ENCODE data around the gene XBP1. TPM values are rescaled to one million over a fixed set of nuclear protein-coding genes. Genes with fewer than 3 reads are reported as not detected.
A peak's percentile ranks its signal among the peaks of the same experiment; 100 is the strongest.
"Not testable (repeated sequence)": the region's sequence is repeated elsewhere in the genome, so short reads cannot be mapped to it uniquely, and the experiment has no call there.

XBP1 gene
- total RNA-seq, 1 donor from 2014 or later: 180 TPM

DNA sequence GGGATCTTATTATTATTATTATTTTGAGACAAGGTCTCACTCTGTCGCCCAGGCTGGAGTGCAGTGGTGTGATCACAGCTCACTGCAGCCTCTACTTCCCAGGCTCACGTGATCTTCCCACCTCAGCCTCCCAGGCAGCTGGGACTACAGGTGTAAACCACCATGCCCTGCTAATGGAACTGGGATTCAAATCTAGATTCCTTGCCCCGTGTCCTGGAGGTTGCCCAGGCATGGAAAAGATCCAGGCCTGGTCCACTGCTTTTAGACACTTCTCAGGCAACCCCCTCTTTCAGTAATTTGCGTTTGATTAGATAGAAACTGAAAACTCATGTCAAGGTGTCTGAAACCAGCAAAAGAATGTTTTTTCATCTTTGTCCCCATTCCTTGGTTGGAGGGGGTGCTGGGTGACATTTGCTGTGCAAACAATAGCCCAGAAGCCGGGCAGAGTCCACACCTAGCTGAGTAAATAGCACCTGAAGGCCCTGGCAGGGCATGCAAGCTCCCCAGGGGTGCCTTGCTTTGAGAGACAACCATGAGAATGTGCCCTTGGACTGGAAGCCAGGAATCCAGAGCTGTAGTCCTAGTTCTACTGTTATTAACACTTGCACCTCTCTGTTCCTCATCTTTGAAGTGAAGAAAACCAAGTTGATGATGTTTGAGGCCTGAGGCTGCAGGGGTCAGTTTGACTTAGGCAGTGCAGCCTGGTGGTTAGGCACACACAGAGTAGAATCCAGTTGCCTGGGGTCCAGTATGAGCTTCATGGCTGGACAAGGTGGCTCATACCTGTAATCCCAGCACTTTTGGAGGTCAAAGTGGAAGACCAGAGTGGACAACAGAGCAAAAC is 19.1 kb upstream of the XBP1 start:
- DNase-seq (ENCODE audit: low spot score): no peak

DNA sequence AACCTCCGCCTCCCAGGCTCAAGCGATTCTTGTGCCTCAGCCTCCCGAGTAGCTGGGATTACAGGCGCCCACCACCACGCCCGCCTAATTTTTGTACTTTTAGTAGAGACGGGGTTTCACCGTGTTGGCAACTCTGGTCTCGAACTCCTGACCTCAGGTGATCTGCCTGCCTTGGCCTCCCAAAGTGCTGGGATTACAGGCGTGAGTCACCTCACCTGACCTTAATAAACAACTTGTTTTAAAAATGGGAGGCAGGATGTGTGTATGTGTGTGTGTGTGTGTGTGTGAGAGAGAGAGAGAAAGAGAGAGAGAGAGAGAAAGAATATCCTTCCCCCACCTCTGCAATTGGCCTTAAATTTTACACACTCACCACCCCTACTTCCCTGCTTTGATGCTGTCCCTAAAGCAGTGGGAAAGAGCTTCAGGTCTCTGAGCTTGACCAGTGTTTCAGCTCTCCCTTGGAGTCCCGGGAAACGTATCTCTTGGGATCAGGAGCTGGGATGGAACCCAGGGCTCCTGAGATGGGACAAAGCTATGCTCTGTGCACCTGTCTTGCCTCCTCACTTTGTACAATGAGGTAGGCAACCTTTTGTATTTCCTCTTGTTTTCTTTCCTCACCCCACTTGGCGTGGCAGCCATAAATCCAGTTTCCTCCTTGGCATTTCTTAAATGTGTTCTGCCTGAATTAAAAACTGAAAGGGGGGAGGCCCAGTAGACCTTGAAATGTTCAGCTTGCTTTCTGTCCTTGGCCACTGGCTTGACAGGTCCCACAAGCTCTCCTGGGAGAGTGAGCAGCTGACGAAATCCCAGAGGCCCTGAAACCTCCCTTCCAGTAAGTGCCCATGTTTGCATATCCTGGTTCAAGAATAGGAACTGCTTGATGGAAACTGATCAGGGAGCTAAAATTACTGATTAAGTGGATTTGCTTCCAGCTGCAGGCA is 17.8 kb upstream of the XBP1 start:
- DNase-seq (ENCODE audit: low spot score): no peak

DNA sequence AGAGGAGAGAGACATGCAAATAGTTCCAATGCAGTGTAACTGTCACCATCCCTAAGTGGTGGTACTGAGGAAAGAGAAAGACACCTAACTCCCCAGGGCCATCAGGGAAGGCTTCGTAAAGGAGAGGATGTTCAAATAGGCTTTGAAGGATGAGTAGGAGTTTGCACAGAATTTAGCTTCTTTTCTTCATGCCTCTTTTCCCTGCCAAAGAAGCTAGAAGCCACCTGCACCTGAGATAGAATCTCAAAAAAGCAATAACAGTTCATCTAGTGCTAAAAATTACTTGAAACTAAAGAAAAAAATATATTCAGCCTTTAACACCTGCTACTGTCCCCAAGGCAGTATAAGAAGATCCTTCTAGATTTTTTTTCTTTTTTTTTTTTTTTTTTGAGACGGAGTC is 16.7 kb upstream of the XBP1 start:
- DNase-seq (ENCODE audit: low spot score): no peak

DNA sequence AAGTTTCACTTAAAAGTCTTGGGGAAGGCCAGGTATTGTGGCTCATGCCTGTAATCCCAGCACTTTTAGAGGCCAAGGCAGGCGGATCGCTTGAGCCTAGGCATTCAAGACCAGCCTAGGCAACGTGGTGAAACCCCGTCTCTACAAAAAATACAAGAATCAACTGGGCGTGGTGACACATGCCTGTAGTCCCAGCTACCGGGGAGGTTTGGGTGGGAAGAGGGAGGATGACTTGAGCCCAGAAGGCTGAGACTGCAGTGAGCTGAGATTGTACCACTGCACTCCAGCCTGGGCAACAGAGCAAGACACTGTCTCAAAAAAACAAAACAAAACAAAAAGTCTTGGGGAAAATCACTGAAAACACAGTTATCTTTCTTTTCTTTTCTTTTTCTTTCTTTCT is 15.4 kb upstream of the XBP1 start:
- no peak for DNase-seq (ENCODE audit: low spot score)

DNA sequence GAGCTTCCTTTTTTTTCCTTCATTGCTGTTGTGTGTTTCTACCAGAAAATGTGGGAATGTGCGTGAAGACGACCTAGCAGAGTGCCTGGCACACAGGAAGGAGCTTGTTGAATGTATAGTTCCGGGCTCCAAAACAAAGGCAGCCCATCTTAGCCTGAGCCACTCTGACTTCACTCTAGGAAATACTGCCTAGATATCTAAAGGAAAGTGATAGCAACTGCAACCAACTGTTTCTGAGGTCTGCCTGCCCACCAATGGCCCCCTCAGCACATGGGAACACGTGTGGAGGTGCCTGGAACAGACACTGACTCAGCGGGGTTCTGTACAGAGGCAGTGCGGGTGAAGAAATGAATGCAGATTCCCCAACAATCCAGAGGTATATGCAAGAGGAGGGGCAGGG is 14.7 kb upstream of the XBP1 start:
- DNase-seq (ENCODE audit: low spot score): no peak

DNA sequence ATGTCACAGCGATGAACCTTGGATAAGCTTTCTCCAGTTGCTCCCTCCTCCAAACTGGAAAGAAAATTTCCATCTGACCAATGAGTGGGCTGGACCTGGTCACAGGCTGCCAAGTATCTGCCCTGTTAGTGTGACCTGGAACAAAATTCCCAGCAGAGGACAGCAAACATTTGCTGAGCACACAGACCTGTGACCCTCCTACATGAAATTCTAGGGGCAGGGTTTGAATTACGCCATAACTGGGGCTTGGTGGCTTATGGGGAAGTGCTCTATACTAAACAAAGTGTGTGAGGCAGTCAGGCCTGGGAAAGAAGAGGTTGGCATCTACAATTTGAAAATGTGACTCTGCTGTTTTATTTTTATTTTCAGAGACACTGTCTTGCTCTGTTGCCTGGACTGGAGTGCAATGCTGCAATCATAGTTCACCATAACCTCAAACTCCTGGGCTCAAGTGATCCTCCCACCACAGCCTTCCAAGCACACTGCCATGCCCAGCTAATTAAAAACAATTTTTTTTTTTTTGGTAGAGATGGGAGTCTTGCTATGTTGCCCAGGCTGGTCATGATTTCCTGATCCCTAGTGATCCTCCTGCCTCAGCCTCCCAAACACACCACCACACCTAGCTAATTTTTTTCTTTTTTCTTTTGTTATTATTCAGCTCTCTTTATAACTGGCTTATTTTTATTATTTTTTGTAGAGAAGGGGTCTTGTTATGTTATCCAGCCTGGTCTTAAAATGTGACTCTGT is 13.6 kb upstream of the XBP1 start:
- no peak for DNase-seq (ENCODE audit: low spot score)

DNA sequence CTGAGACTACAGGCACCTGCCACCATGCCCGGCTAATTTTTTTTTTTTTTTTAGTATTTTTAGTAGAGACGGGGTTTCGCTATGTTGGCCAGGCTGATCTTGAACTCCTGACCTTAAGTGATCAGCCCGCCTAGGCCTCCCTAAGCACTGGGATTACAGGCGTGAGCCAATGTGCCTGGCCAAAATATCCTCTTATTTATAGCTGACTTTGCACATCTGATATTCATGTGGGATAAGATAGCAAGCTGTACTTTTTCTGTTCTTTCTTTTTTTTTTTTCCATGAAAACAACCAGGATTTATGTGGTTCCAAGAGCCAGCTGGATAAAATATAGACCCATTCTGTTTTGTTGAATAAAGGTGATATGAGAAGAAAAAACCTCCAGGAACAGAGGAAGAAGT is 12.1 kb upstream of the XBP1 start:
- no peak for DNase-seq (ENCODE audit: low spot score)

DNA sequence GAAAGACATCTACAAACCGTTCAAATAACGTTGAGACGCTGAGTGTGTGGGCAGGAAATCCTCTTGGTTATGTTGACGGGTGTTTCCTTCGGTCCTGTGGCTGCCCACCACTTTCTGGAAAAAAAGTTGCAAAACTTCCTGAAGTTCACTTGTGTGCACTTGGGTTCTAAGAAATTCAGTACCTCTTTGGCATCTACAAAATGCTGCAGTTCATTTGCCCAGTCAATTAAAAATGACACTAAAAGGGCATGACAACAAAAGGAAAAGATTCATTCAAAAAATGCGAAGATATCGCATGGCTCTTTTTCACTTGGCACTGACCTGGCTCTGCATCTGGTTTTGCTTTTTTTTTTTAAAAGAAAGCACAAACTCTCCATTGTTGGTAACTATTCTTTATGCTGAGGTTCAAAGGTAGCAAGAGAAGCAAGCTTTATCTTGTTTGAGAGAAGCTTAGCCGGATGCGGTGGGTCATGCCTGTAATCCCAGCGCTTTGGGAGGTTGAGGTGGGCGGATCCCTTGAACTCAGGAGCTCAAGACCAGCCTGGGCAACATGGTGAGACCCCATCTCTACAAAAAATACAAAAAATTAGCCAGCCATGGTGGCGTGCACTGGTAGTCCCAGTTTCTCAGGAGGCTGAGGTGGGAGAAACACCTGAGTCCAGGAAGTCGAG is 10.6 kb upstream of the XBP1 start:
- no peak for DNase-seq (ENCODE audit: low spot score)

DNA sequence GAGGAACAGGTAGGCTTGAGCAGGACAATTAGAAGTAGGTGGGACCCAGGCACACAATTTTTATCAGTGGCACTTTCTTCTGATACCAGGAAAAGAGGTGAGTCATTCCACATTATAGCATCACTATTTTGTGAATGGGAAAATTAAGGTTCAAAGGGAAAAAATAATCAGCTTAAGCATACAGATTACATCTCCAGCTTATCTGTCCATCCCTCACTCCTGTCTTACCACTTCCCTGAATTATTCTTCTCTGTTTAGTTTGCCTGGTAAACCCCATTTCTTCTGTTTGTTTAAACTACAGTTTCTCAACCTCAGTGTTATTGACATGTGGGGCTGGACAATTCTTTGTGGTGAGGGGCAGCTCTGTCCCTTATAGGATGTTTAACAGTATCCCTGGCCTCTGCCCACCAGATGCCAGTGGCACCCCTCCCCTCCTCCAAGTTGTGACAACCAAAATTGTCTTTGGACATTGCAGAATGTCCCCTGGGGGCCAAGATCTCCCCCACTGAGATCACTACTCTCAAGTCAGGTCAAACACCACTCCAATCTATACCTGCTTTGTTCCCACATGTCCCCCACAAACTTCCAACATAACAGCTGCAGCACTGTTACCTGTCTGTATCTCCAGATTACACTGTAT is 8.5 kb upstream of the XBP1 start:
- DNase-seq (ENCODE audit: low spot score): no peak

DNA sequence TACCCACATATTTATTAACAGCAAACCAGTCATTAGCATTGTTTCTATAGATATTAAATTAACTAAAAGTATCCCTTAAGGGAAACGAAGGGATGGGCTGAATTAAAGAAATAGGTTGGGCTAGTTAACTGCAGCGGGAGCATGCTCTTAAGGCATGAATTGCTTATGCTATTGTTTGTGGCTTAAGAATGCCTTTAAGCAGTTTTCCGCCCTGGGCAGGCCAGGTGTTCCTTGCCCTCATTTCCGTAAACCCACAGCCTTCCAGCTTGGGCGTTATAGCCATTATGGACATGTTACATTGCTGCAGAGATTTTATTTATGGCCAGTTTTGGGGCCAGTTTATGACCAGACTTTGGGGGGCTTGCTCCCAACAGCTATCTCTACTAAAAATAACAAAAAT is 5.1 kb upstream of the XBP1 start:
- not testable (repeated sequence) for DNase-seq (ENCODE audit: low spot score)

DNA sequence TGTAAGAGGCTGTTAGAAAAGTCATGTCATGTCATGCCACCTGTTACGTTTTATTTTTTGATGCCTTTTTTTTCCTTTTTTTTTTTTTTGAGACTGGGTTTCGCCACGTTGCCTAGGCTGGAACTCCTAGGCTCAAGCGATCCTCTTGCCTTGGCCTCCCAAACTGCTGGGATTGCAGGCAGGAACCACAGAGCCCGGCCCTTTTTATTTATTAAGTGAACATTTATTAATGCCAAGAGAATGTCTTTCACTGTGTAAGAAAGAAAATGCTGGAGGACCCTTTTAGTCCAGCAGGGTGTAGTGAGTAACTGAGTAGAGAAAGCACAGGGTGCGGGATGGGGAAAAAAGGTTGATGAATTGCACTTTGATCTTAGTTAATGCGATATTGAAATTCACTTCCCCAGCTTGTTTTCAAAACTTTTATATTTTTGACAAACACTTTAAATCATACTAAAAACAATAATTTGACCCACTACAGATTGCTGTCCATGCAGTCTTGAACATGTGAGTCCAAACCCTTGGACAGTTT is 2.3 kb upstream of the XBP1 start:
- no peak for DNase-seq (ENCODE audit: low spot score)

DNA sequence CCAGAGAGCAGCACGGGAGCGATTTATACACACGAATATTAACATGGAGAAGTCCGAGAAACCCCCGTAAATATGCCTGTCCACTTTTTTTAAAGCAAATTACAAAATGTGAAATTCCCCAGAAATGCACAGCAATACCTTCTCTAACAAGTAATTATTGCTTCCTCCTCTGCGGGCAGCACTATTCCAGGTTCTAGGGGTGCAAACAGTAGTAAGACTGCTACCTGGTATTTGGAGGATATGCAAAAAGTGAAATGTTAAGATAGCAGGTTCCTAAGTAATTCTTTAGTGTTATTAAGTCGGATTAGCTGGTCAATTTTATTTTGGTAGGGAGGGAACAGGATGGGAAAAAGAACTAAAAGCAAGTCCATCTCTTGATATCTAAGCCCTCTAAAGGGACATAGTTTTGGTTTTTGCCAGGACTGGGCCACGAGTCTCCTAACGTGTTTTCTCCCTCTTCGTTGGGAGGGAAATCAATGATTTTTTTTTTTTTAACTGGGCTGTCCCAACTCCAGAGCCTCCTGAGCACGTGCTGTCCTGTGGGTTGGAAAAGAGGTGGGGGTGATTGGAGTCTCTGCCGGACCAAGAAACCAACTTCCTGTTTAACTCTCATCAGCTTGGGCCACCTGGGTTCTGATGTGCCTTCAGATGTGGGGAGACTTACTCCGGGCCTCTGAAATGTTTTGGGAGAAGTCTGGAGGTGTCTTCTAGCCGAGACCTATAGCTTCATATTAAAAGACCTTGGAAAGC is 1.7 kb upstream of the XBP1 start:
- no peak for DNase-seq (ENCODE audit: low spot score)

DNA sequence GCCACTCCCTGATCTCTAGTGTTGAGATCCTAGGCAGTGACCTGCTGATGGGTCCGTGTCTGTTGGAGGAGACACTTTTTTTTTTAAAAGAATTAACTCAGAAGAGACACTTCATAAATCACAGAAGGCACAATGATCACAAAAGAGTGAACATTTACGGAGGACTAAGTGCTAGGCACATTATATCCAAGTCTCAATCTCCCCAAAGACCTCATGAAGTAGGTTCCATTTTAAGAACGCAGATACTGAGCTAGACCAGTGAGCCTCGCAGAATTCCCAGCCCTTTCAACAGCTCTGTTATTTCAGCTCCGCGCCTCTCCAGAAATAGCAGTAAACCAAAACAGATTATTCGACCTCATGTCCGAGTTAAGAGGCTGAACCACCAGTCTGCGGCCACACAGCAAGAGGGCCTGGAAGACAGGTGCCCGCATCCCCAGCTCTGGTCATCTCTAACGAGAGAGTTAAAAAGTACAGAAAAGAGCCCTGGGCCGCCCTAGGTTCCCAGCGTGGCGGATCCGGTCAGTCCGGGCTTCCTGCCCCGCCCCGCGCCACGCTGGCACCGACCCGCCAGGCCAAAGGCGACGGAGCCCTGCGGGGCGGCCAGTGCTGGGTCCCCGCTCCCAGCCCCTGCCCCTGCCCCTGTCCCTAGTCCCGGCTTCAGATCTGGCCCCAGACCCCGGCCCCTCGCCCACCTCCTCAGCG is 612 bp downstream of the XBP1 start:
- DNase-seq (ENCODE audit: low spot score): peak; percentile 93

DNA sequence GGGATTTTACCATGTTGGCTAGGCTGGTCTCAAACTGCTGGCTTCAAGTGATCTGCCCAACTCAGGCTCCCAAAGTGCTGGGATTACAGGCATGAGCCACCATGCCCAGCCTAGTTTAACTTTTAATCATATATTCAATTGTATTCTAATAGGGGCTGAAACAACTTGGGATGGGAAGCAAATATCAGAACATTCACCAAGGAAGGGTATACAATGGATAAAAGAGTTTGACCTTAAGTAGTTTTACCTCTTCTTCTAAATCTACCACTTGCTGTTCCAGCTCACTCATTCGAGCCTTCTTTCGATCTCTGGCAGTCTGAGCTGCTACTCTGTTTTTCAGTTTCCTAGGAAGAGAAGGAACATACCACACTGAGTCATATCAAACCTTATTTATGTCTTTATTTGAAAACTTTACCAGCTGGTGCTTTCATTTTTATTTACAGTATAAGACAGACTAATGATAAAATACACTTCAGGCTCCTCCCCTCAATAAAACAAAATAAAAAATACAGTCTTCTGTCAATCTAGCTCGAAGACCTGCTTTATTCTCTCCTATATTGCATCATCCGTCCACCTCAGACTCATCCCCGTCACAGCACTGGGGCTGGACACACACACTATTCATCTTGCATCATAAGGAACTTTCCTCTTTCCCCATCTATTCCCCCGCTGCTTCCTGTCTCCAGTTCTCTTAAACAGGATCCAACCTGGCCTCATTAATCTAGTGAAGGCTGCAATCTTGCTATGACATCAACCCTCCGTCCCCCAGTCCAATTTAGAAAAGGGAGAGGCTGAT is 1.4 kb downstream of the XBP1 start:
- DNase-seq (ENCODE audit: low spot score): no peak

DNA sequence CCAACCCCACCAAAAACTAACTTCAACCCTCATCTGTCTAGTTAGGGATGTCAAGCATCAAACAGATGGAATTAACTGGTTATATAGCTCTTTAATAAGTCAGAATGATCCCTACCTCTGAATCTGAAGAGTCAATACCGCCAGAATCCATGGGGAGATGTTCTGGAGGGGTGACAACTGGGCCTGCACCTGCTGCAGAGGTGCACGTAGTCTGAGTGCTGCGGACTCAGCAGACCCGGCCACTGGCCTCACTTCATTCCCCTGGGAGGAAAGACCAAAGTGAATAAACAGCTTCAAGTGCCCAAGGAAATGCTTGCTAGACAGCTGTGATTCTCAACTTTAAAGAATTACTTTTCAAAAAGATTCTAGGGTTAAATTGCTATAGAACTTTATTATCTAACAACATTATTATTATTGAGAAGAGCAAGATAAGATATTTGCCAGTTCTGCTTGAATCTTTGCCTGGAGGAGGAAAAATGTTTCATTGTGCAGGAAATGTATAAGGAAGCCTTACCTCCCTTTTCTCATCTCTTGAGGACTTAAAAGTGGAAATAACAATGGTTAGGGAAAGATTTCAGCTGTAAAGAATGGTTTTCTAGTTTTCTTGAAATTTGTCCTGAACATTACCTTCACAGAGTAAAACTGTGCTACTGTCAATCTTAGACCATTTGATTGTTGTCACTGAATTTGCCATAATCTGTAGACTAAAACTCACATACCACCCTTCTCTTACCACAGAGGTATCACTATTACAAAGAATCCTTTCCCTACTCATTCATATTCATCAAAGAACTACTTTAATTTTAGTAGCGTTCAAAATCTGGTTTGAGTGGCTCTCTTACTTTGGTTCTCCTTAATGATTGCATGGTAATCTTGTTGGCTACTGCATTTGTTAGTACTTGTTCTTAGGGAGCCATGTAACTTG is 4.2 kb downstream of the XBP1 start:
- DNase-seq (ENCODE audit: low spot score): no peak

DNA sequence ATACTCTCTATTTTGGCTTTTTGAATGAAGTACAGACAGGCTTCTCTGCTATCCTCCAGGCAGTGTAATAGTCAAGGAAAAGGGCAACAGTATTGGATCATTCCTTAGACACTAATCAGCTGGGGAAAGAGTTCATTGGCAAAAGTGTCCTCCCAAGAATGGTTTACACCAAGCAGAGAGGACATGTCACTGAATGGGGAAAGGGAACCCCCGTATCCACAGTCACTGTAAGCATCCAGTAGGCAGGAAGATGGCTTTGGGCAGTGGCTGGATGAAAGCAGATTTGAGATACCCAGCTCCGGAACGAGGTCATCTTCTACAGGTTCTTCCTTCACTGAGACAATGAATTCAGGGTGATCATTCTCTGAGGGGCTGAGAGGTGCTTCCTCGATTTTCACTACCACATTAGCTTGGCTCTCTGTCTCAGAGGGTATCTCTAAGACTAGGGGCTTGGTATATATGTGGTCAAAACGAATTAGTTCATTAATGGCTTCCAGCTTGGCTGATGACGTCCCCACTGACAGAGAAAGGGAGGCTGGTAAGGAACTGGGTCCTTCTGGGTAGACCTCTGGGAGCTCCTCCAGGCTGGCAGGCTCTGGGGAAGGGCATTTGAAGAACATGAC is 5.2 kb downstream of the XBP1 start:
- DNase-seq (ENCODE audit: low spot score): no peak

Data from mesenteric fat pad (tissue), 1 donor.